GM12875 (cell line): ENCODE results near the gene CCDC88B.
A peak's percentile ranks its signal among the peaks of the same experiment; 100 is the strongest.

ENCODE experiments used
- H3K4me3 ChIP-seq: one replicate; pipeline ENCODE4 v1.5.1; 2011; ENCODE audit warnings: low read depth, low read length, control low read depth
- TF ChIP-seq, protein P1 (sequence below): IDR thresholded peaks from 2 replicates; pipeline ENCODE4 v1.5.1; 2011; ENCODE audit warnings: low read depth, mild to moderate bottlenecking, control low read depth, inconsistent platforms, low read length, moderate library complexity, borderline replicate concordance; ENCODE audit not compliant: insufficient read depth

Gene CCDC88B

DNA sequence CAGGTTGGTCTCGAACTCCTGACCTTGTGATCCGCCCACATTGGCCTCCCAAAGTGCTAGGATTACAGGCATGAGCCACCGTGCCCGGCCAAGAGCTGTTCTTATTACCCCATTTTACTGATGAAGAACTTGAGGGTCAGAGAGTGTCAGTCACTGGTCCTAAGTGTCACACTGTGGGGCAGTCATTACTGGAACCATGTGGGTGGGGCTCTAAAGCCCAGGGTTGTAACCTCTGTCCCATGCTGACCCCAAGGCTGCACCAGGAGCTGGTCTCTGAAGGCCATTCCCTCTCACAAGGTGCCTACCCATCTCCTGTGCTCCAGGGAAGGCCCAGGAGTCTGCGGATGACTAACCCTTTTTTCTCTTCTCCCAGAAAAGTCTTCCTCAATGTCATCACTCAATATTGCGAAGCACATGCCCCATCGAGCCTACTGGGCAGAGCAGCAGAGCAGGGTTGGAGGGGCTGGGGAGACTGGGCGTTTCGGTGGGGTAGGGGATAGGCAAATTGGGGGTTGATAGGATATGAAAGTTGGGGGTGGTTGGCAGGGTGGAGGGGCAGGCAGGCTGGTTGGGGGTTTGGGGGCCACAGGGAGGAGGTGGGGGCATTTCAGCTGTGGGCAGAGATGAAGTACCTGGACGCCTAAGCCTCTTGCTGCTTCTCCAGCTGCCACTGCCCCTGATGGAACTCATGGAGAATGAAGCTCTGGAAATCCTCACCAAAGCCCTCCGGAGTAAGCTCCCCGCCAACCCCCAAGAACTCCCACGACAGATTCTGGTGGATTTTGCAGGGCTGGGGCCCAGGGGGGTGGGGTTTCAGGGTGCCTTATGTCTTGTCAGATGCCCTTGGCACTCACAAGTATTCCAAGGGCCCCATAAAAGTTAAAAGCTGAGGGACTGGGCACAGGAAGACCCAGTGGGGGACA lies 36.6 kb upstream of the CCDC88B start:
- H3K4me3 ChIP-seq, result no peak overlapping the region
- TF ChIP-seq, protein P1, sequence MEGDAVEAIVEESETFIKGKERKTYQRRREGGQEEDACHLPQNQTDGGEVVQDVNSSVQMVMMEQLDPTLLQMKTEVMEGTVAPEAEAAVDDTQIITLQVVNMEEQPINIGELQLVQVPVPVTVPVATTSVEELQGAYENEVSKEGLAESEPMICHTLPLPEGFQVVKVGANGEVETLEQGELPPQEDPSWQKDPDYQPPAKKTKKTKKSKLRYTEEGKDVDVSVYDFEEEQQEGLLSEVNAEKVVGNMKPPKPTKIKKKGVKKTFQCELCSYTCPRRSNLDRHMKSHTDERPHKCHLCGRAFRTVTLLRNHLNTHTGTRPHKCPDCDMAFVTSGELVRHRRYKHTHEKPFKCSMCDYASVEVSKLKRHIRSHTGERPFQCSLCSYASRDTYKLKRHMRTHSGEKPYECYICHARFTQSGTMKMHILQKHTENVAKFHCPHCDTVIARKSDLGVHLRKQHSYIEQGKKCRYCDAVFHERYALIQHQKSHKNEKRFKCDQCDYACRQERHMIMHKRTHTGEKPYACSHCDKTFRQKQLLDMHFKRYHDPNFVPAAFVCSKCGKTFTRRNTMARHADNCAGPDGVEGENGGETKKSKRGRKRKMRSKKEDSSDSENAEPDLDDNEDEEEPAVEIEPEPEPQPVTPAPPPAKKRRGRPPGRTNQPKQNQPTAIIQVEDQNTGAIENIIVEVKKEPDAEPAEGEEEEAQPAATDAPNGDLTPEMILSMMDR, result no peak

DNA sequence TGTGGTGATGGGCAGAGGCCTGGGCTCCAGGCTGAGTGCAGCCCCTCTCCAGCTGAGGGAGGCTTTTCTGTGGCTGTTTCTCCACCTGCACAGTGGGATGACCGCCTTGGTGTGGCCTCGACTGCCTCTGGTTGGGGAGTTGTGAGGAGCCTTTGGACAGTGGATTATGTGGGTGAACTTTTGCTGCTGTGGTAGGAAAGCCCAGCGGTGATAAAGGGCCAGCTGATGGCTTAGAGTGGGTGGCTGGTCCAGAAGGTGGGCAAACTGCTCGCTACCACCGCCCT lies 36.0 kb upstream of the CCDC88B start:
- TF ChIP-seq, protein P1, result no peak
- H3K4me3 ChIP-seq, result peak overlapping the region; percentile 59

DNA sequence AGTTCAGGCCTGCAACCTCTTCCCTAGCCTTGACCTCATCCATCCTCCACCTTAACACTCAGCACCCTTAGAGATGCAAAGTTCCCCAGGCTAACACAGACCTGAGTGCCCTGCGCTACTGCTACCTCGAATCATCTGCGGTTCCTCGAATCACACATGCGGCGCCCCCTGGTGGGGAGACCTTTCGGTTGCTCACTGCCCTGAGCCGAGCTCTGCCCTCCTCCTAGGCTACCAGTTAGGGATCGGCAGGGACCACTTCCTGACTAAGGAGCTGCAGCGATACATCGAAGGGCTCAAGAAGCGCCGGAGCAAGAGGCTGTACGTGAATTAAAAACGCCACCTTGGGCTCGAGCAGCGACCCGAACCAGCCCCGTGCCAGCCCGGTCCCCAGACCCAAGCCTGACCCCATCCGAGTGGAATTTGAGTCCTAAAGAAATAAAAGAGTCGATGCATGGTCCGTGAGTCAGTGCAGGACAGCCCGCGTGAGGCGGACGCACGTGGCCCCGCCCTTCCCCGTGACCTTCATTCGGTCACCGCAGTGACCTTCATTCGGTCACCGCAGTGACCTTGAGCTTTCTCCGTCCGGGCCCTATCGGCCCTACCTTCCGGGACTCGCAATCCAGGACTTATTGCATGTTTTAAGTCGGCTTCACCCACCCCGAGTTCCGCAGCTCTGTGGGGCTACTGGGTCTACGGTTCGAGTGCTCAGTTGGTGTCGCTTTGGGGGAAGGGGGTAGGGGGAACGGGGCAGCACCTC lies 35.5 kb upstream of the CCDC88B start:
- H3K4me3 ChIP-seq, result peak overlapping the region; percentile 59
- TF ChIP-seq, protein P1, result peak; percentile 94

DNA sequence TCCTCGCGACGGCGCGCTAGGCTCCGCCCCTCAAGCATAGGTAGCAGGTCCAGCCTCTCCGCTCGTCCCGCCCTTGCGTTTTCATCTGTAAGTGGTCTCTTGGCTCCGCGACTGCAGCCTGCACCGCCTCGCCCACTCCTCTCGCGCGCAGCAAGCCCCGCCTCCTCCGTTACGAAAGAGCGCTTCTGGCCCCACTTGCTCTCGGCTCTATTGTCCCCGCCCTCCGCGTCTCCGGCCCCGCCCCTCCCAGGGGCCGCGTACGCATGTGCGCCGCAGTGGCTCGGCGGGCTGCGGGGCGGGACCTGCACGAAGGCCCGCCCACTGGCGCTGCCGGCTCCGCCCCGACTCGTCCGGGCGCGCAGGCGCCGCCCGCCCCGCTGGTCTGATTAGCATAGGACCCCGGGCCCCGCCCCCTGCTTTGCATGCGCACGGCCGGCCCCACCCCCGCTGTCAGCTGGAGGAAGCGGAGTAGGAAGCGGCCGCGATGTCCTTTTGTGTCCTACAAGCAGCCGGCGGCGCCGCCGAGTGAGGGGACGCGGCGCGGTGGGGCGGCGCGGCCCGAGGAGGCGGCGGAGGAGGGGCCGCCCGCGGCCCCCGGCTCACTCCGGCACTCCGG lies 34.8 kb upstream of the CCDC88B start, which contains the start of gene ESRRA:
Gene ESRRA, plus strand, starts transcription at position 450 of the 616 bp plus-strand sequence. CDS start 1,656 bp downstream, outside the sequence.
- peak within 1 kb of the TSS; percentile 65 for H3K4me3 ChIP-seq
- TF ChIP-seq, protein P1, result no peak

DNA sequence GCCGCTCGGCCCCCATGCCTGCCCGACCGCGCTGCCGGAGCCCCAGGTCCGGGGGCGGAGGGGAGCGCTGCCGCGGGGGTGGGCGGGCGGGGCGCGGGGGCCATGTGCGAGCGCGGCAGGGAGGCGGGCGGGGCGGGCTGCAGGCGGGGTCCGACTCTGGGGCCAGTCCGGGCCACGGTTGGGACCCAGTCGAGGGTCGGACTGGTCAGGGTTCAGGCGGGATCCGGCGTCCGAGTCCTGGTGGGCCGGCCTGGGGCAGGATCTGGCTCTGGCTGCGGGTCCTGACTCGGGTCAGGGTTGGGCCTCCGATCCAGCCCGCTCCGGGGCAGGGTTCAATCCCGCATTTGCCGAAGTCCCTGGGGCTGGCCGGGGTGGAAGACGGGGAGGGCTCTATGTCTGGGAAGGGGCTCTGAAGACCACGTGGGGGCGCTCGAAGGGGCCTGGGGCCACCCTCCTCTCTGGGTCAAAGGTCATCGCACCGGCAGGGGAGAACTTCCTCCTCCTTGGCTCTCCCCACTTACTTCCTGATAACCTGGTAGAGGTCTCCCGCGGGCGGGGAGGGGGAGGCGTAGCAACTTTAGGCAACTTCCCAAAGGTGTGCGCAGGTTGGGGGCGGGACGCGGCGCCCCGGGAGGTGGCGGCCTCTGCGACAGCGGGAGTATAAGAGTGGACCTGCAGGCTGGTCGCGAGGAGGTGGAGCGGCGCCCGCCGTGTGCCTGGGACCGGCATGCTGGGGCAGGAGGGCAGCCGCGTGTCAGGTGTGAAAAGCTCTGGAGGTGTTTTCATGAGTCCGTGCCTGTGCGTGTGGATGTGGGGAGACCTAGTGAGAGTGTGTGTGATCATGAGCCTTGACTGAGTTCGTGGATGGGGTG lies 34.1 kb upstream of the CCDC88B start:
- TF ChIP-seq, protein P1, result peak; percentile 53; the same call in 1 of the 2 replicates
- H3K4me3 ChIP-seq, result peak overlapping the region; percentile 65

DNA sequence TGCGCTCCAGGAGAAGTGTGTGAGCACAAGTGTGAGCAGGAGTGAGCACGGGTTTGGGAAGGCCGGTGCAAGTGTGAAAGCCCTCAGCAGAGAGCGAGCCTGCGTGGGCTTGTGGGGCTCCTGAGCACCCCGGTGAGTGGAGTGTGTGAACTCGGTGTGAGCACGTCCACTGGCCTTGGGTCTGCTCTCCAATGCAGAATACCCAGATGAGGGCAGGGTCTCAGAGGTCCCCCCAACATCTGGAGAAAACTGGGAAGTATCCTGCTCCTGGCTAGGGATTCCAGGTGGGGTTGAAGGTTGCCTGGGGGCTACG lies 33.5 kb upstream of the CCDC88B start:
- H3K4me3 ChIP-seq, result peak overlapping the region; percentile 65
- TF ChIP-seq, protein P1, result no peak
